H54 (cell line): Measurements from ENCODE around the gene ACOX3.

ENCODE experiments used
- DNase-seq: peaks from one replicate; pipeline ENCODE4 v3.0.0; 2011; ENCODE audit warnings: low spot score, mixed read lengths; ENCODE audit not compliant: insufficient read length
- FAIRE-seq: peaks from 3 replicates; lab custom pipeline; 2011; peaks lifted over from hg19 to GRCh38; lab: Jason Lieb, UNC
- POLR2A ChIP-seq: IDR thresholded peaks from 2 replicates; pipeline ENCODE4 v1.6.1; 2011; ENCODE audit warnings: low read depth, mild to moderate bottlenecking, low read length

Gene ACOX3

DNA sequence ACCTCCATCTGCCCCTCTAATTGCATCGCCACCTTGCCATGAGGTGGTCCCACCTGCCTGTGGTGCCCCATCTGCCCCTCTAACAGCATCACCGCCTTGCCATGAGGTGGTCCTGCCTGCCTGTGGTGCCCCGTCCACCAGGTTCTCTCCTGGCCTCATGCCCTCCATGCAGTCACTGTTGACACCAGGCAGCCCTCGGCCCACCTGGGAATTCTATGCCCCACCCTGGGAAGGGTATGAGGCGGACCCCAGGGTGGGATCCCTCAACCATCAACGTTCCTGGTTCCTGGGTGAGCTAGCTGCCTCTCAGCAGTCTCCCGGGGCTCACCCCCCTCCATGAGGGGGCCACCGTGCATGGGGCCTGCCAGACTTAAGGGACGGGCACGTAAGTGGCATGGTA is 38.9 kb downstream of the ACOX3 start:
- no peak for DNase-seq
- FAIRE-seq, result no peak
- TF ChIP-seq POLR2A, result no peak

- TF ChIP-seq POLR2A, result no peak
- FAIRE-seq (no peak), DNase-seq (no peak)
These were observed 39.7 kb downstream of the ACOX3 start for GRCh38 chr4:8400632-8401325.

DNA sequence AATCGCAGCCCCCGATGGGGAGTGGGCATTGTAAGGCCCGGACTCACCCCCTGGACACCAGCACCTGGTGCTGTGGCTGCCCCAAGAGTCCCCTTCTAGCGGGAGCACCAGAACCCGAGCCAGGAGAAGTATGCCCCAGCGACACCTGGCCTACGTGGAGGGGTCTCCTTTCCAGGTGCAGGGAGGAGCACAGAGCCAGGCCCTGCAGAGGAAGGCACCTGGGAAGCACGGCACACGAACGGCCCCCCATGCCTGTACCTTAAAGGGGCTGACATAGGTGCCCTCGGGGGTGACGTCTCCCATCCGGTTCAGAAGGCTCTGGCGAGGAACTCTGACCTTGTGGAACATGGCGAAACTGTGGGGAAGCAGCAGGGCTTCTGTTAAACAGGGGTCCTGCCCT is 41.2 kb downstream of the ACOX3 start:
- no peak for TF ChIP-seq POLR2A
- FAIRE-seq (no peak), DNase-seq (no peak)

DNA sequence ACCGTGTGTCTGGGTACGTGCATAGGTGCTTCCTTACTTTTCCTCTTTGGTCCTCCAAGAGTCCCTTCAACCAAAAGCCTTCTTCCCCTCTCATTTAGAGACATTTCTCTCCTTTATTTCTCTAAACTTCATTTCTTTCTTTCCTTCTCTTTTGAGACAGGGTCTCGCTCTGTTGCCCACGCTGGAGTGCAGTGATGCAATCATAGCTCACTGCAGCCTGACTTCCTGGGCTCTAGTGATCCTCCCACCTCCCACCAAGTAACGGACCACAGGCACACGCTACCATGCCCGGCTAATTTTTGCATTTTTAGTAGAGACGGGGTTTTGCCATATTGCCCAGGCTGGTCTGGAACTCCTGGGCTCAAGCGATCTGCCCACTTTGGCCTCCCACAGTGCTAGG is 42.2 kb downstream of the ACOX3 start:
- no peak for TF ChIP-seq POLR2A
- DNase-seq (no peak), FAIRE-seq (no peak)

DNA sequence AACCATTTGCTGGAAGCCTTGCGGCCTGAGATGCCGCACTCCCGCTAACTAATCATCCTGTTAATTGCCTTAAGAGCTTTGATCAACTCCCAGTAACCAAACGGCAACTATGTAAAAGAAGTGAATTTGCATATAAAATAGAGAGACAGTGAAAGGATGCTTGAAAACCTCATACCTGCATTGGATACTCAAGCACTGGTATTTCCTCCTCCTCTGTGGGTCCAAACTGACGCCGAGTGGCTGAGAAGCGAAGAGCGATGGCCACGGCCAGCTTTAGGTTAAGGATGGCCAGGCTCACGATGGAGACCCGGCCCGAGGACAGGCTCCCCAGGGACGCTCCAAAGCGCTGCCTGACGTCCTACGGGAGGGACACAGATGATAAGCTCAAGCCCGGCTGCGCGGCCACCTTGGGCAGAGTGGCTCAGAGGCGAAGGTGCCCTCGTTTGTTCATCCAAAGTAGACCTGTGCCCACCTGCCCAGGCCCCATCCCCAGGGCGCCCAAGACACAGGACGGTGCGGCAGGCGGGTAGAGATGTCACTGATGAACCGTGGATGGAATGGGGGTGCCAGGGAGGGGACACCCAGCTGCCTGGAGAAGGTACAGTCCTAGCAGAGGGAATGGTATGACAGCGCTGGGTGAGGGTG is 43.6 kb downstream of the ACOX3 start:
- DNase-seq (no peak), FAIRE-seq (no peak)
- TF ChIP-seq POLR2A, result no peak

- no peak for DNase-seq
- FAIRE-seq, result no peak
- no peak for TF ChIP-seq POLR2A
These were observed 44.8 kb downstream of the ACOX3 start for GRCh38 chr4:8395504-8396296.

- TF ChIP-seq POLR2A, result no peak
These were observed 45.7 kb downstream of the ACOX3 start for GRCh38 chr4:8394806-8395205.

DNA sequence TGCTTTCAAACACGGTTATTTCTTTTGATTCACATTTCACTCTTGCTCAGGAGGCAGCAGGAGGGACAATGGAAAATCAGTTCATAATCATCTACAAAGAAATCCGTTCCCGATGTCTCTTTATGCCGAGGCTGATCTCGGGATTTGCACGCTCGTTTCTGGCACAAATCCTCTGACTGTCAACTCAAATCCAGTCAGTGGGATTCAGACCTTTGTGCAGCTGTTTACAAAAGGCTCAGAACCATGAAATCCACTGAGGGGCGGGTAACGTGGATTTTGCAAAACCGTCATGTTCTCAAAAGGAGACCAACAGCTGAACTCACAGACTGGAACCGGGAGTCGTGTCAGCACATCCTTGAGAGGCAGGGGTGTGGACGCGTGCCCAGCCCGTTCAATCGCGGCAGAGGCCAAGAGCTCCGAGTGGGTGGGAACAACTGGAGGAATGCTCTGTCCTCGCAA is 46.4 kb downstream of the ACOX3 start:
- FAIRE-seq (no peak), DNase-seq (no peak)

More at GRCh38 chr4:8394806-8395205, 45.7 kb downstream of the ACOX3 start:
- DNase-seq, result no peak
- FAIRE-seq, result no peak

DNA sequence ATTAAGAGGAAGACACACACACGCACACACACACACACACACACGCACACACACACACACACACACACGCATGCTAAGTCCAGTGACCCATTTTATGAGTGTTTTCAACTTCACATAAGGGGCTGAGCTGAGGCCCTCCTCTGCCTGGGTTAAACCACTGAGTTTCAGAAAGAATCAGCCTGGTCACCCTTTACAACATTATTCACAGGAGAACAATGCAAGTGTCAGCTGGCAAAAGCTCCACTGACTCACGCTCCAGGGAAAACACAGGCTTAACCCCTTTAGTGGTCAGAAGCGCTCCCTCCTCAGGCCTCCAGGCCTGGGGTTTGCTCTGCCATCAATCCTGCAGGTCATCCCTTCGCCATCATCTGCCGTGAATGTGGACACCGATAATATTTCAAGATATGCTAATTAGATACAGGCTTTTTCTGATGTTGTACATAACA is 46.9 kb downstream of the ACOX3 start:
- DNase-seq, result peak; percentile 88
- peak; percentile 15 for FAIRE-seq

More for the DNA sequence above, 46.4 kb downstream of the ACOX3 start:
- TF ChIP-seq POLR2A, result no peak

GRCh38 chr4:8392591-8393190 is 47.8 kb downstream of the ACOX3 start:
- DNase-seq, result no peak
- no peak for TF ChIP-seq POLR2A
- FAIRE-seq, result no peak

More for the DNA sequence above, 46.9 kb downstream of the ACOX3 start:
- TF ChIP-seq POLR2A, result no peak

DNA sequence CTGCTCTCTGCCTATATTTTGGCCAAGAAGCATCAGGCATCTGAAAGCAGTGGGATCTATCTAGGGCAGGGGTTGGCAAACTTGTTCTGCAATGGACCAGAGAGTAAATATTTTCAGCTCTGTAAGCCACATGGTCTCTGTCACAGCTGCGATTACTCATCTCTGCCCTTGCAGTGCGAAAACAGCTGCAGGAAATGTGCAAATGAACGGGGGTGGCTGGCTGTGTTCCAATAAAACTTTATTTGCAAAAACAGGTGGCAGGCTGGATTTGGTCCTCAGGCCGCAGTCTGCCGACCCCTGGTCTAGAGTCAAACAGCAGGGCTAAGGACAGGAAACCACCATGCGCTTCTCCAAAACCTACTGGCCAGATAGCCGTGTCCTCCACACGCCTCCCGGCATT is 48.6 kb downstream of the ACOX3 start:
- FAIRE-seq, result no peak
- no peak for TF ChIP-seq POLR2A
- DNase-seq, result peak; percentile 30

DNA sequence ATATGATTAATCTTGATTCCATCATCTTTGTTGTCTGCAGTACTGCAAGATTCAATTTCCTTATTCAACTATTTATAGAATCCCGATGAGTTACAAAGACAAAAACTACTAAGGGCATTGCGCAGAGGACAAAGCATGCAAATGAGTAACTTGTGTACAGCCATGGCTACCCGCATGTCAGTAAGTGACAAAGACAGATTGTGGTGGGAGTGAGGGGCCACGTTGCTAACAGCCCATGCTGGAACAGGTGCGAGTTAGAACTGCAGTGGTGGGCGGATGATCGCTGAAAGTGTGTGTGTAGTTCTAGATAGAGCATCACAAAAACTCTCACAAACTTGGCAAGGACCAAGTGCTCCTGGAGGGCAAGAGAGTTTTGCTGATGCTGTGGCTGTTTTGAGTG is 49.5 kb downstream of the ACOX3 start:
- DNase-seq (no peak), FAIRE-seq (no peak)
- no peak for TF ChIP-seq POLR2A

- no peak for FAIRE-seq
- DNase-seq, result no peak
- no peak for TF ChIP-seq POLR2A
These were observed 49.9 kb downstream of the ACOX3 start for GRCh38 chr4:8390577-8390976.

DNA sequence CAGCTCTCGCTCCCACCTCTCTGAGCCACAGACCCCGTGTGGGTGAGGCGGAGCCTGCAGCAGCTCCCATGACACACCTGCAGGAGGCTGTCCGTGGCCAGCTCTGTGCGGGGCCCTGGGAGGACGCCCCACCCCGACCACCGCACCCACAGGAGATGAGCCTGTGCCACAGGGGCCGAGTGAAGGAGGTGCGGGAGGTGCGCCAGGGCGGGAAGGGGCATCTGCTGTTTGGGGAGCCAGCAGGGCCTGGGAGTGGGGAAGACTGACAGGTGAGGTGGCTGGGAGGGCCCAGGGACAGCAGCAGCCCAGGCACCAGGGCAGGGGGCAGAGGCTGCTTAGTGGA is 52.0 kb downstream of the ACOX3 start:
- DNase-seq, result no peak
- FAIRE-seq, result no peak
- TF ChIP-seq POLR2A, result no peak
